Testis (tissue), 3 donors: Measurements from ENCODE around the gene ACSF2. TPM values are rescaled to one million over a fixed set of nuclear protein-coding genes. Genes with fewer than 3 reads are reported as not detected.
A peak's percentile ranks its signal among the peaks of the same experiment; 100 is the strongest.
"Not testable (repeated sequence)": the region's sequence is repeated elsewhere in the genome, so short reads cannot be mapped to it uniquely, and the experiment has no call there.

Source experiments
- DNase-seq: peaks from one replicate; pipeline ENCODE4 v3.0.0-alpha.2; 2019
- H3K27ac ChIP-seq, 2 donors: fragments of 200-600 bp; sonication (generic); one replicate each; pipeline ENCODE4 v1.5.1; 2019
- H3K27me3 ChIP-seq: fragments of 200-600 bp; sonication (generic); one replicate; pipeline ENCODE4 v1.5.1; 2019
- H3K36me3 ChIP-seq: fragments of 200-600 bp; sonication (generic); one replicate; pipeline ENCODE4 v1.5.1; 2017; ENCODE audit warnings: low read depth; ENCODE audit errors: missing control alignments
- H3K4me1 ChIP-seq: fragments of 200-600 bp; sonication (generic); one replicate; pipeline ENCODE4 v1.5.1; 2019
- H3K4me3 ChIP-seq, 2 donors: fragments of 200-600 bp; sonication (generic); one replicate each; pipeline ENCODE4 v1.5.1; 2017 to 2019
- H3K9me3 ChIP-seq: fragments of 200-600 bp; sonication (generic); one replicate; pipeline ENCODE4 v1.5.1; 2017
- POLR2A ChIP-seq: fragments of 450-650 bp; IDR thresholded peaks from one replicate; pipeline ENCODE4 v1.6.1; 2017; ENCODE audit warnings: antibody characterized with exemption, mild to moderate bottlenecking, moderate library complexity
- WGBS, 2 donors: methylation state at CpG; one replicate each; pipeline ENCODE4 v1.1.5; 2018; 5-methylcytosine and 5-hydroxymethylcytosine counted together
- intact Hi-C: fragments of 100-400 bp; cut with DNase I; formaldehyde crosslinking; loops from one replicate; pipeline ENCODE4 v1.15.1; 2023; ENCODE audit warnings: low total_unique reads
- polyA plus RNA-seq: library from polyadenylated mRNA; stranded (reverse); fragments of 350-450 nt; fragmentation: Illumina TruSeq; extraction: RNeasy Lipid Tissue Mini Kit (QIAGEN cat#74804); gene quantifications from one replicate; pipeline ENCODE4 v1.2.3, GENCODE V29; 2014; ENCODE audit warnings: low read depth, low replicate concordance; ENCODE audit not compliant: insufficient read depth
- total RNA-seq, 2 donors: library from RNA; depleted of rRNA; stranded (reverse); fragments of >200 nt; gene quantifications; one replicate each; pipeline ENCODE4 v1.2.3, GENCODE V29; 2016
- TF ChIP-seq, protein P1 (sequence below), 3 experiments: fragments of 450-650 bp in 2 of 3; fragments of 200-600 bp in 1 of 3; sonication (generic) in 1 of 3; IDR thresholded peaks; one replicate each; pipeline ENCODE4 v1.5.1; 2016 to 2019; ENCODE audit warnings: antibody characterized with exemption in 3 of 3, mild to moderate bottlenecking in 2 of 3, moderate library complexity in 1 of 3

Gene ACSF2
- total and polyA plus RNA-seq, 3 donors from 2014 or later: 37.7 to 60.1 (median 39.4) TPM

- no peak for DNase-seq
- Histone ChIP-seq H3K27me3 (no peaks in the 10 kb centered on the region), H3K4me3 (no peak overlapping the region), H3K4me1 (no peaks in the 10 kb centered on the region), H3K36me3 (no peaks in the 10 kb centered on the region), H3K9me3 (no peaks in the 10 kb centered on the region), H3K27ac (no peak overlapping the region)
- intact Hi-C loops: no loop called here
- TF ChIP-seq, protein P1, sequence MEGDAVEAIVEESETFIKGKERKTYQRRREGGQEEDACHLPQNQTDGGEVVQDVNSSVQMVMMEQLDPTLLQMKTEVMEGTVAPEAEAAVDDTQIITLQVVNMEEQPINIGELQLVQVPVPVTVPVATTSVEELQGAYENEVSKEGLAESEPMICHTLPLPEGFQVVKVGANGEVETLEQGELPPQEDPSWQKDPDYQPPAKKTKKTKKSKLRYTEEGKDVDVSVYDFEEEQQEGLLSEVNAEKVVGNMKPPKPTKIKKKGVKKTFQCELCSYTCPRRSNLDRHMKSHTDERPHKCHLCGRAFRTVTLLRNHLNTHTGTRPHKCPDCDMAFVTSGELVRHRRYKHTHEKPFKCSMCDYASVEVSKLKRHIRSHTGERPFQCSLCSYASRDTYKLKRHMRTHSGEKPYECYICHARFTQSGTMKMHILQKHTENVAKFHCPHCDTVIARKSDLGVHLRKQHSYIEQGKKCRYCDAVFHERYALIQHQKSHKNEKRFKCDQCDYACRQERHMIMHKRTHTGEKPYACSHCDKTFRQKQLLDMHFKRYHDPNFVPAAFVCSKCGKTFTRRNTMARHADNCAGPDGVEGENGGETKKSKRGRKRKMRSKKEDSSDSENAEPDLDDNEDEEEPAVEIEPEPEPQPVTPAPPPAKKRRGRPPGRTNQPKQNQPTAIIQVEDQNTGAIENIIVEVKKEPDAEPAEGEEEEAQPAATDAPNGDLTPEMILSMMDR (IDR thresholded peaks at IDR 0.05): no peak
- no peak for TF ChIP-seq POLR2A
- WGBS, 2 donors: 67 to 76% methylated on average over 4 of the region's 4 CpGs
Observed at GRCh38 chr17:50407921-50408320, 18.1 kb upstream of the ACSF2 start.

DNA sequence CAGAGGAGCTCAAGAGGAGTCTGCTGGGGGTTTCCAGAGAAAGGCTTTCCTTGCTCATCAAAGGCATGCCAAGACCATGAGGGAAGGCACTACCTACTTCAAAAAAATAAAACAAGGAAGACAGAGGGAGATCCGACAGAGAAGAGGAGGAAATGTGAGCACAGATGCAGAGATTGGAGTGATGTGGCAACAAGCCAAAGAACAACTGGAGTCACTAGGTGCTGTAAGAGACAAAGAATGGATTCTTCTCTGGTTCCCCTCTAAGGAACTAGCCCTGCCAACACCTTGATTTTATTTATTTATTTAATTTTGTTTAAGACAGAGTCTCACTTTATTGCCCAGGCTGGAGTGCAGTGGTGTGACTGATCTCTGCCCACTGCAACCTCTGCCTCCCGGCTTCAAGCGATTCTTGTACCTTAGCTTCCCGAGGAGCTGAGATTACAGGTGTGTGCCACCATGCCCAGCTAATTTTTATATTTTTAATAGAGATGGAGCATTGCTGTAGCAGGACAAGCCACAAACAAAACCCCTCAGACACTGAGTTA, 13.8 kb upstream of the ACSF2 start:
- no peaks in the 10 kb centered on the region for H3K4me1 ChIP-seq
- no peak overlapping the region for H3K27ac ChIP-seq
- 86 to 89% methylated on average over 4 of the region's 4 CpGs for WGBS, 2 donors
- no peak overlapping the region for H3K4me3 ChIP-seq
- DNase-seq: no peak
- no peak for TF ChIP-seq POLR2A
- TF ChIP-seq, protein P1 (IDR thresholded peaks at IDR 0.05): no peak
- no peaks in the 10 kb centered on the region for H3K27me3 ChIP-seq
- no peaks in the 10 kb centered on the region for H3K9me3 ChIP-seq
- intact Hi-C loops: no loop called here
- H3K36me3 ChIP-seq: no peaks in the 10 kb centered on the region

DNA sequence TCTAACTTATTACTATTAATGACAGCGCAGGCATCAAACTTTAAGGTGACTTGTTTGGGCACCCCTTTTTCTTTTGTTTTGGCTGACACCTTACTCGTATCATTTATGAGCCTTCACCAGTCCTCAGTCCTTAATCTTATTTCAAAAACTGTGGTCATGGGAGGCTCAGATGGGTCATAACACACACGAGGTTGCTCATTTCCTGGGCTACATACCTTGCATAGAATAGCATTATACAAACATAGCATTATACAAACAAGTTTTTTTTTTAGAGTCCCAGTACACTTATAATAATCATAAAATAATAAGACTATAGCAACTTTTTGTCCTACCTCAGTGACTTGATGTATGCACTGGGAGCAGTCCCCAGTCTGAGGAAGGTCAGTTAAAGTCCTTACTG, 11.2 kb upstream of the ACSF2 start:
- no peak for DNase-seq
- Histone ChIP-seq H3K9me3 (no peaks in the 10 kb centered on the region), H3K4me3 (no peak overlapping the region), H3K36me3 (no peaks in the 10 kb centered on the region), H3K27me3 (no peaks in the 10 kb centered on the region), H3K4me1 (no peaks in the 10 kb centered on the region), H3K27ac (no peak overlapping the region)
- 83 to 91% methylated on average over 3 of the region's 3 CpGs for WGBS, 2 donors
- intact Hi-C loops: no loop called here
- no peak for TF ChIP-seq POLR2A
- TF ChIP-seq, protein P1 (IDR thresholded peaks at IDR 0.05): no peak

DNA sequence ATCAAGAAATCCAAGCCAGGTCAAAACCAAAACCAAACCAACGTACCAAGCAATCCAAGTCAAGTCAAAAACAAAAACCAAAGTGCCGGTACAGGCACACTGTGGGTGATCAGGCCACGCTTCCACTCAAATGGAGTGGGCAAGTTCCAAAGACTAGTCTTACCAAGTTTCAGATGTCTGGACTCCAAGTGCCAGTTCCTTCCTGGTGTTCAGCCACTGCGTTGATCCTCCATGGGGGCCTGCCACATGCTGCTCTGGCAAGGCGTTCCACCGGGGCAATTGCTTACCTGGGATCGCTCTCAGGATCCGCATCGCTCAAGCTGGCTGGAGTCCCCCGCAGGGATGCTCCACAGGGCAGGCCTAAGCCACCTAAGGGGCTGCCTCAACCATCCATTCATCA, 6.4 kb upstream of the ACSF2 start:
- H3K4me1 ChIP-seq, intact Hi-C loops: not testable (repeated sequence)

DNA sequence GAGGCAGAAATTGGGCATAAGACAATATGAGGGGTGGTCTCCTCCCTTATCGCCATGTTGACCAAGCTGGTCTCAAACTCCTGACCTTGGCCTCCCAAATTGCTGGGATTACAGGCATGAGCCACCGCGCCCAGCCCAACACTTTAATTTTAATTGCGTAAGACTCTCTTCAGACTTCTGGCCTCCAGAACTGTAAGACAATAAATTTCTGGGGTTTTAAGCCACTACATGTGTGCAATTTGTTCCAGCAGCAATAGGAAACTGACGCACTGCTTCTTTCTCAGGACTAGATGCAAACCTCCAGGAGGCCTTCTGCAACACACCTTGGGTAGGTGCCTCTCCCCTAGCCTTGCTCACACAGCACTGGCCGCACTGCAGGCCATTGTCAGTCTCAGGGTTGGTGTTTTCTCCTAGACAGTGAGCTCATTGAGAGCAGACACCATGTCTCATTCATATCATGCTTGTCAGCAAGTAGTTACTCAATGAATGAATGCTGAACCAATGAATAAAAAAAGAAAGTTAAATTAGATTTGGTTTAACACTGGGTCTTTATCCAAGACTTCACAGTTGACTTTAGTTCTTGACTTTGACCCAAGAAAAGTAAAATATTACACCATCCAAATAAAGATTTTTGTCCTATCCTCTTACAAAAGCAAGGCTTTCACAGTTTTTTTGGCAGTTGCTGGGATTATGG, 5.5 kb upstream of the ACSF2 start:
- peak overlapping the region in 1 of 2 donors; percentile 68 for H3K27ac ChIP-seq
- peaks cover 9% of the 10 kb centered on the region for H3K4me1 ChIP-seq
- H3K27me3 ChIP-seq: no peaks in the 10 kb centered on the region
- intact Hi-C loops: no loop called here
- H3K36me3 ChIP-seq: no peaks in the 10 kb centered on the region
- no peak overlapping the region for H3K4me3 ChIP-seq
- TF ChIP-seq, protein P1 (IDR thresholded peaks at IDR 0.05): no peak
- no peak for TF ChIP-seq POLR2A
- no peaks in the 10 kb centered on the region for H3K9me3 ChIP-seq
- DNase-seq: no peak
- 92 to 96% methylated on average over 6 of the region's 6 CpGs for WGBS, 2 donors

More for the DNA sequence above, 6.4 kb upstream of the ACSF2 start:
- H3K4me3 ChIP-seq, H3K9me3 ChIP-seq, H3K27me3 ChIP-seq, DNase-seq, H3K36me3 ChIP-seq, H3K27ac ChIP-seq: not testable (repeated sequence)
- WGBS, 2 donors: 97 to 98% methylated on average over 10 of the region's 10 CpGs
